ENCODE results near the gene TBC1D24. TPM values are rescaled to one million over a fixed set of nuclear protein-coding genes. Genes with fewer than 3 reads are reported as not detected.

The TBC1D24 gene
- total RNA-seq, 8 experiments from 2014 or later = 12.3 to 23.5 (median 14.7) TPM

GRCh38 chr16:2499890-2500429 lies 25.0 kb downstream of the TBC1D24 start:
- in situ Hi-C loops (cut with MboI; ENCODE audit: low pct_unique_long_range_greater_than_20kb in 2 of 9, low sequenced_read_pairs in 9 of 9, unreplicated experiment in 9 of 9) = loop anchor here in 1 of 9 experiments (25.0 kb wide), 1 partner anchor 163 kb away; the partner anchor contains the start of gene ABCA3
- no peak for ATAC-seq (replicated peaks in 6 of 8)
- WGBS, 10 experiments = no CpG with 5 or more reads among the region's 29 CpGs

GRCh38 chr16:2500430-2500917 lies 25.5 kb downstream of the TBC1D24 start:
- in situ Hi-C loops (cut with MboI; ENCODE audit: low pct_unique_long_range_greater_than_20kb in 2 of 9, low sequenced_read_pairs in 9 of 9, unreplicated experiment in 9 of 9) = no loop called here
- Histone ChIP-seq H3K4me3 (no peak overlapping the region), H3K27ac (peak overlapping the region in 1 of 2 donors; percentile 69), H3K4me1 (replicated peaks in 1 of 2) (peaks cover 24 to 30% of the 10 kb centered on the region in 2 donors)
- ATAC-seq (replicated peaks in 6 of 8) = no peak
- 100% methylated on average over 1 to 3 of the region's 20 CpGs; no CpG with 5 or more reads in 8 of the 10 experiments for WGBS, 10 experiments

More at GRCh38 chr16:2499890-2500429, 25.0 kb downstream of the TBC1D24 start:
- H3K4me3 ChIP-seq = no peak overlapping the region
- H3K27ac ChIP-seq = no peak overlapping the region
- H3K4me1 ChIP-seq (replicated peaks in 1 of 2) = peaks cover 24 to 30% of the 10 kb centered on the region in 2 donors

GRCh38 chr16:2500918-2501750 lies 26.2 kb downstream of the TBC1D24 start:
- Histone ChIP-seq H3K27ac (peak overlapping the region; percentile 63 to 69), H3K4me3 (peak overlapping the region; percentile 23 to 38 (median 28)), H3K4me1 (replicated peaks in 1 of 2) (peaks cover 24 to 30% of the 10 kb centered on the region in 2 donors)
- ATAC-seq (replicated peaks in 6 of 8) = peak; percentile 74 to 98 (median 88)
- in situ Hi-C loops (cut with MboI; ENCODE audit: low pct_unique_long_range_greater_than_20kb in 2 of 9, low sequenced_read_pairs in 9 of 9, unreplicated experiment in 9 of 9) = no loop called here
- 0 to 33% methylated on average over 1 to 2 of the region's 23 CpGs; no CpG with 5 or more reads in 8 of the 10 experiments for WGBS, 10 experiments

GRCh38 chr16:2501946-2502895 lies 27.3 kb downstream of the TBC1D24 start:
- Histone ChIP-seq H3K4me1 (replicated peaks in 1 of 2) (peaks cover 17 to 21% of the 10 kb centered on the region in 2 donors), H3K27ac (peak overlapping the region; percentile 63 to 69), H3K4me3 (peak overlapping the region in 1 of 5 donors; percentile 33)
- WGBS, 10 experiments = 60 to 100% (median 74%) methylated on average over 1 to 4 of the region's 18 CpGs; no CpG with 5 or more reads in 5 of the 10 experiments
- ATAC-seq (replicated peaks in 6 of 8) = peak in 2 of 8 experiments; percentile 0
- in situ Hi-C loops (cut with MboI; ENCODE audit: low pct_unique_long_range_greater_than_20kb in 2 of 9, low sequenced_read_pairs in 9 of 9, unreplicated experiment in 9 of 9) = no loop called here

- 73 to 100% (median 82%) methylated on average over 1 to 14 of the region's 14 CpGs; no CpG with 5 or more reads in 1 of the 10 experiments for WGBS, 10 experiments
- ATAC-seq (replicated peaks in 6 of 8) = no peak
- Histone ChIP-seq H3K4me1 (replicated peaks in 1 of 2) (peaks cover 10 to 15% of the 10 kb centered on the region in 2 donors), H3K27ac (no peak overlapping the region), H3K4me3 (no peak overlapping the region)
- in situ Hi-C loops (cut with MboI; ENCODE audit: low pct_unique_long_range_greater_than_20kb in 2 of 9, low sequenced_read_pairs in 9 of 9, unreplicated experiment in 9 of 9) = no loop called here
Measured at GRCh38 chr16:2505695-2506094, 30.8 kb downstream of the TBC1D24 start.

- H3K4me1 ChIP-seq (replicated peaks in 1 of 2) = peaks cover 9 to 14% of the 10 kb centered on the region in 2 donors
- no peak overlapping the region for H3K27ac ChIP-seq
- H3K4me3 ChIP-seq = no peak overlapping the region
- no peak for ATAC-seq (replicated peaks in 6 of 8)
- 53 to 94% (median 75%) methylated on average over 3 to 4 of the region's 14 CpGs; no CpG with 5 or more reads in 7 of the 10 experiments for WGBS, 10 experiments
- in situ Hi-C loops (cut with MboI; ENCODE audit: low pct_unique_long_range_greater_than_20kb in 2 of 9, low sequenced_read_pairs in 9 of 9, unreplicated experiment in 9 of 9) = no loop called here
Measured at GRCh38 chr16:2507052-2507659, 32.2 kb downstream of the TBC1D24 start.

- ATAC-seq (replicated peaks in 6 of 8) = no peak
- in situ Hi-C loops (cut with MboI; ENCODE audit: low pct_unique_long_range_greater_than_20kb in 2 of 9, low sequenced_read_pairs in 9 of 9, unreplicated experiment in 9 of 9) = no loop called here
- Histone ChIP-seq H3K27ac (no peak overlapping the region), H3K4me1 (replicated peaks in 1 of 2) (peaks cover 13 to 16% of the 10 kb centered on the region in 2 donors), H3K4me3 (no peak overlapping the region)
- 98 to 100% (median 100%) methylated on average over 1 to 6 of the region's 11 CpGs; no CpG with 5 or more reads in 7 of the 10 experiments for WGBS, 10 experiments
Measured at GRCh38 chr16:2507665-2508064, 32.7 kb downstream of the TBC1D24 start.

- WGBS, 10 experiments = 79 to 100% (median 94%) methylated on average over 1 to 11 of the region's 18 CpGs; no CpG with 5 or more reads in 6 of the 10 experiments
- ATAC-seq (replicated peaks in 6 of 8) = no peak
- in situ Hi-C loops (cut with MboI; ENCODE audit: low pct_unique_long_range_greater_than_20kb in 2 of 9, low sequenced_read_pairs in 9 of 9, unreplicated experiment in 9 of 9) = no loop called here
Measured at GRCh38 chr16:2508722-2509400, 33.9 kb downstream of the TBC1D24 start.

GRCh38 chr16:2511128-2511800 lies 36.3 kb downstream of the TBC1D24 start:
- Histone ChIP-seq H3K4me1 (replicated peaks in 1 of 2) (peaks cover 26 to 28% of the 10 kb centered on the region in 2 donors), H3K4me3 (no peak overlapping the region), H3K27ac (no peak overlapping the region)
- in situ Hi-C loops (cut with MboI; ENCODE audit: low pct_unique_long_range_greater_than_20kb in 2 of 9, low sequenced_read_pairs in 9 of 9, unreplicated experiment in 9 of 9) = no loop called here
- ATAC-seq (replicated peaks in 6 of 8) = peak in 7 of 8 experiments; percentile 5 to 26 (median 16)
- WGBS, 10 experiments = 20 to 100% (median 47%) methylated on average over 1 to 3 of the region's 24 CpGs; no CpG with 5 or more reads in 7 of the 10 experiments

More at GRCh38 chr16:2508722-2509400, 33.9 kb downstream of the TBC1D24 start:
- Histone ChIP-seq H3K4me3 (no peak overlapping the region), H3K4me1 (replicated peaks in 1 of 2) (peaks cover 17% of the 10 kb centered on the region in 2 donors), H3K27ac (no peak overlapping the region)

GRCh38 chr16:2511996-2512734 lies 37.2 kb downstream of the TBC1D24 start:
- in situ Hi-C loops (cut with MboI; ENCODE audit: low pct_unique_long_range_greater_than_20kb in 2 of 9, low sequenced_read_pairs in 9 of 9, unreplicated experiment in 9 of 9) = no loop called here
- WGBS, 10 experiments = 83 to 100% (median 100%) methylated on average over 1 to 5 of the region's 17 CpGs; no CpG with 5 or more reads in 5 of the 10 experiments
- no peak for ATAC-seq (replicated peaks in 6 of 8)
- Histone ChIP-seq H3K4me3 (no peak overlapping the region), H3K27ac (no peak overlapping the region), H3K4me1 (replicated peaks in 1 of 2) (peaks cover 26 to 28% of the 10 kb centered on the region in 2 donors)
